GM23338 (cell line): ENCODE results near the gene TERC. TPM values are rescaled to one million over a fixed set of nuclear protein-coding genes. Genes with fewer than 3 reads are reported as not detected.

Experiments used
- ATAC-seq: fragments of 200-7000 bp; cut with Tn5 transposase; 3 replicates; pipeline ENCODE4 v1.9.1; 2020
- DNase-seq: peaks from one replicate; pipeline ENCODE4 v3.0.0-alpha.2; 2015; ENCODE audit warnings: low spot score
- H2AFZ ChIP-seq: fragments of 200-600 bp; sonication (generic); 2 replicates; pipeline ENCODE4 v1.8.0; 2016; ENCODE audit warnings: antibody characterized with exemption, mild to moderate bottlenecking, moderate library complexity
- H3F3A ChIP-seq: fragments of 200-600 bp; sonication (generic); replicated peaks from 2 replicates; pipeline ENCODE4 v1.8.0; 2017; ENCODE audit warnings: antibody characterized with exemption, mixed run types, low read depth
- H3K27ac ChIP-seq: fragments of 200-600 bp; sonication (generic); 2 replicates; pipeline ENCODE4 v1.6.1; 2016; ENCODE audit warnings: low read depth
- H3K27me3 ChIP-seq: fragments of 200-600 bp; sonication (generic); 2 replicates; pipeline ENCODE4 v1.8.0; 2016; ENCODE audit warnings: mild to moderate bottlenecking, mixed run types, moderate library complexity; ENCODE audit not compliant: insufficient read depth
- H3K36me3 ChIP-seq: fragments of 200-600 bp; sonication (generic); 2 replicates; pipeline ENCODE4 v1.8.0; 2016; ENCODE audit warnings: mild to moderate bottlenecking; ENCODE audit not compliant: insufficient read depth
- H3K4me1 ChIP-seq: fragments of 200-600 bp; sonication (generic); 2 replicates; pipeline ENCODE4 v1.8.0; 2016; ENCODE audit warnings: mild to moderate bottlenecking, moderate library complexity; ENCODE audit not compliant: insufficient read depth
- H3K4me2 ChIP-seq: fragments of 200-600 bp; sonication (generic); 2 replicates; pipeline ENCODE4 v1.7.1; 2017; ENCODE audit warnings: mixed run types
- H3K4me3 ChIP-seq: fragments of 200-600 bp; sonication (generic); 2 replicates; pipeline ENCODE4 v1.6.1; 2016; ENCODE audit warnings: mixed run types
- H3K79me2 ChIP-seq: fragments of 200-600 bp; sonication (generic); replicated peaks from 2 replicates; pipeline ENCODE4 v1.8.0; 2017; ENCODE audit warnings: mild to moderate bottlenecking; ENCODE audit not compliant: insufficient read depth
- H3K9me2 ChIP-seq: fragments of 200-600 bp; sonication (generic); 2 replicates; pipeline ENCODE4 v1.8.0; 2017; ENCODE audit not compliant: insufficient read depth
- H4K20me1 ChIP-seq: fragments of 200-600 bp; sonication (generic); replicated peaks from 2 replicates; pipeline ENCODE4 v1.8.0; 2017; ENCODE audit warnings: mild to moderate bottlenecking; ENCODE audit not compliant: insufficient read depth
- H3K27ac Mint-ChIP-seq: 2 replicates; pipeline ENCODE4 v1.8.0; 2020; ENCODE audit warnings: inconsistent platforms, mild to moderate bottlenecking, moderate library complexity, mixed read lengths
- H3K27me3 Mint-ChIP-seq: 3 replicates; pipeline ENCODE4 v1.8.0; 2022; ENCODE audit warnings: low read depth, mild to moderate bottlenecking, moderate library complexity, mixed read lengths, inconsistent platforms; ENCODE audit not compliant: insufficient read depth, poor library complexity
- H3K36me3 Mint-ChIP-seq: 3 replicates; pipeline ENCODE4 v1.8.0; 2021; ENCODE audit warnings: low read depth, mild to moderate bottlenecking, inconsistent platforms, moderate library complexity, mixed read lengths
- H3K4me1 Mint-ChIP-seq: 3 replicates; pipeline ENCODE4 v1.8.0; 2020; ENCODE audit warnings: mild to moderate bottlenecking, inconsistent platforms, mixed read lengths
- H3K4me3 Mint-ChIP-seq: 3 replicates; pipeline ENCODE4 v1.8.0; 2021; ENCODE audit warnings: moderate library complexity, mild to moderate bottlenecking, inconsistent platforms, mixed read lengths
- H3K9me3 Mint-ChIP-seq: 3 replicates; pipeline ENCODE4 v1.8.0; 2020; ENCODE audit warnings: moderate library complexity, mild to moderate bottlenecking, inconsistent platforms, mixed read lengths
- CREB1 ChIP-seq: fragments of 250-450 bp; sonication (Bioruptor Pico); IDR thresholded peaks from 2 replicates; pipeline ENCODE4 v1.5.0; 2020; ENCODE audit warnings: low read depth, mild to moderate bottlenecking, moderate library complexity
- CTCF ChIP-seq, 2 experiments: fragments of 200-600 bp in 1 of 2; sonication (generic) in 1 of 2; conservative IDR thresholded peaks; 2 replicates each; pipeline versions ENCODE4 v1.5.1 to v1.6.1; 2016 to 2017; ENCODE audit warnings: antibody characterized with exemption in 2 of 2, low read depth in 2 of 2, mild to moderate bottlenecking in 2 of 2, moderate library complexity in 1 of 2
- EZH2 ChIP-seq: fragments of 200-600 bp; sonication (generic); IDR thresholded peaks from one replicate; pipeline ENCODE4 v1.8.0; 2017; ENCODE audit warnings: antibody characterized with exemption, mild to moderate bottlenecking, low read depth; ENCODE audit not compliant: unreplicated experiment
- EZH2phosphoT487 ChIP-seq: fragments of 200-600 bp; sonication (generic); IDR thresholded peaks from one replicate; pipeline ENCODE4 v1.8.1; 2018; ENCODE audit warnings: antibody characterized with exemption; ENCODE audit not compliant: unreplicated experiment
- JUNB ChIP-seq: IDR thresholded peaks from one replicate; pipeline ENCODE4 v1.6.1; 2016; ENCODE audit warnings: antibody characterized with exemption; ENCODE audit not compliant: unreplicated experiment
- NANOG ChIP-seq: IDR thresholded peaks from 2 replicates; pipeline ENCODE4 v1.6.1; 2016; ENCODE audit warnings: antibody characterized with exemption, borderline replicate concordance
- POLR2AphosphoS5 ChIP-seq: IDR thresholded peaks from 2 replicates; pipeline ENCODE4 v1.6.1; 2016; ENCODE audit warnings: antibody characterized with exemption, low read depth
- STAT1 ChIP-seq: IDR thresholded peaks from one replicate; pipeline ENCODE4 v1.6.1; 2016; ENCODE audit warnings: antibody characterized with exemption; ENCODE audit not compliant: unreplicated experiment
- ZNF114 ChIP-seq: fragments of 250-450 bp; sonication (Bioruptor Pico); IDR thresholded peaks from 2 replicates; pipeline ENCODE4 v1.5.0; 2020; ENCODE audit warnings: mild to moderate bottlenecking, moderate library complexity
- ZNF331 ChIP-seq: fragments of 250-450 bp; sonication (Bioruptor Pico); IDR thresholded peaks from 2 replicates; pipeline ENCODE4 v1.5.0; 2020; ENCODE audit warnings: low read depth, mild to moderate bottlenecking, moderate library complexity
- ZNF462 ChIP-seq: fragments of 250-450 bp; sonication (Bioruptor Pico); IDR thresholded peaks from 2 replicates; pipeline ENCODE4 v1.5.0; 2020; ENCODE audit warnings: mild to moderate bottlenecking, moderate library complexity
- polyA plus RNA-seq: library from polyadenylated mRNA; unstranded; fragments of >200 nt; fragmentation: Nextera tagmentation; extraction: Ambion mirVana; gene quantifications from 2 replicates; pipeline ENCODE4 v1.2.1, GENCODE V29; 2016
- total RNA-seq: library from RNA; depleted of rRNA; stranded (reverse); fragments of >200 nt; shearing (Covaris generic); gene quantifications from 2 replicates; pipeline ENCODE4 v1.2.3, GENCODE V29; 2014

Gene TERC
- total and polyA plus RNA-seq, 2 experiments from 2014 or later = 1.7 to 206 TPM

DNA sequence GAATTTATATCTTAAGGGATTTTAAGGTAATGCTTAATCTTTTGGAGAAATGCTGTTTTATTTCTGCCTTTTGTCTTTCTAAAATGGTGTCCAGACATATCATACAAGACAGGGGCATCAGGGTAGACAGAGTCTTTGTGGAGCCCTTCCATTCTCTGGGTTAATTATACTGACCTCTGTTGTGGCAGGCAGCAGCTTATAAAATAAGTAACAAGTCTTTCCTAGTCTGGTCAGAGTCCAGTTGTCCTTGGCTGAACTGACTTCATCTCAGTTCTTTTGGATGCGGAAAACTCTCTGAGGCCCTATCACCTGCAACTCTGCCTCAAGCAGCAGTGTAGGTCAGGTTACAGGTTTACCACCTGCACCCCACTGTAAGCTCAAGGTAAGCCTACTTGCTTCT is 27.5 kb upstream of the TERC start:
- H3K27ac ChIP-seq = no peak overlapping the region
- no peaks in the 10 kb centered on the region for H3K9me3 Mint-ChIP-seq
- ATAC-seq (no peak), DNase-seq (no peak)
- H2AFZ ChIP-seq = no peak overlapping the region
- H4K20me1 ChIP-seq = no peaks in the 10 kb centered on the region
- H3F3A ChIP-seq = no peaks in the 10 kb centered on the region
- H3K36me3 Mint-ChIP-seq = peaks cover 8% of the 10 kb centered on the region; the same call in 2 of the 3 replicates
- H3K79me2 ChIP-seq = no peaks in the 10 kb centered on the region
- no peak overlapping the region for H3K27ac Mint-ChIP-seq
- no peak overlapping the region for H3K4me3 Mint-ChIP-seq
- no peak overlapping the region for H3K4me2 ChIP-seq
- peaks cover 2% of the 10 kb centered on the region for H3K27me3 Mint-ChIP-seq
- H3K4me3 ChIP-seq = no peak overlapping the region
- H3K9me2 ChIP-seq = no peaks in the 10 kb centered on the region
- H3K4me1 Mint-ChIP-seq = no peaks in the 10 kb centered on the region
- H3K27me3 ChIP-seq = no peaks in the 10 kb centered on the region
- no peaks in the 10 kb centered on the region; the same call in 1 of the 2 replicates for H3K36me3 ChIP-seq
- H3K4me1 ChIP-seq = no peaks in the 10 kb centered on the region
- no peak for TF ChIP-seq POLR2AphosphoS5
- TF ChIP-seq CTCF (conservative IDR thresholded peaks at IDR 0.05; ENCODE audit: low read depth in 2 of 2) = no peak
- no peak for TF ChIP-seq NANOG
- TF ChIP-seq STAT1 = no peak

DNA sequence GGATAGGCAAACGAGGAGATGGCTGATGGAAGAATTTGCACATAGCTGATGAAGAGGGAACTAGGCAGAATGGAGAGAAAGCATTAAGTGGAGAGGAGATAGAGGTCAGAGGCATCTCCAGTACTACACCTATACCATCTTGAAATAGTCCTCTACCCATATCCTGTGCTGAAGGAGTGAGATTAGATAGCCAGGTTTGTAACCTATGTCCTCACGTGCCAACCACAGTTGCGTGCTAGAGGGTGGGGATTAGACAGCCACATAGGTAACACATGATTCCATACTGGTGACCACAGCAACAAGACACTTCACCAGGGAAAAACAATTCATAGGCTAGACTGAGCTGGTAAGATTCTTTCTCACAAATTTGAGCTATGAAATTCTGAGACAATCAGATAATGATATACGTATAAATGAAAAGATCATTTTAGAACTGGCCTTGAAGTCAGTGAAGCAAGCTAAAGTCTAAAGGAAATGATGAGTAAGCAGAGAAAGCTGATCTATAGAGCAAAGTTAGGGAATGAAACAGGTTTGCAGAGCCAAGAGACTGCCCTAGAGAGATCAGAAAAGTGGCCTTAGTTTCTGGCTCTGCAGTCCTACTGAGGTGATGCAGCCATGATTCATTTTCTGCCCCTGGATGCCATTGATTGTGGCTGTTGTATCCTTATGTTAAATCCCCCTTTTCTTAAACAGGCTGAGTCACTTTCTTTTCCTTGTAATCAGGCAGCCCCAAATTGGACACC is 26.0 kb upstream of the TERC start:
- no peaks in the 10 kb centered on the region for H3K79me2 ChIP-seq
- H3K27ac Mint-ChIP-seq = 0 out of 2 replicates have a peak overlapping the region, but pooled peaks have one; percentile 15
- no peaks in the 10 kb centered on the region for H3K4me1 Mint-ChIP-seq
- no peak overlapping the region for H3K4me3 Mint-ChIP-seq
- H3K36me3 Mint-ChIP-seq = peaks cover 20% of the 10 kb centered on the region; the same call in 2 of the 3 replicates
- H3K4me3 ChIP-seq = no peak overlapping the region
- H3K36me3 ChIP-seq = peaks cover 8% of the 10 kb centered on the region
- no peaks in the 10 kb centered on the region for H3K9me2 ChIP-seq
- H3F3A ChIP-seq = no peaks in the 10 kb centered on the region
- H3K27me3 ChIP-seq = no peaks in the 10 kb centered on the region
- H2AFZ ChIP-seq = no peak overlapping the region
- no peaks in the 10 kb centered on the region for H4K20me1 ChIP-seq
- no peak for DNase-seq
- peaks cover 2% of the 10 kb centered on the region for H3K27me3 Mint-ChIP-seq
- no peaks in the 10 kb centered on the region for H3K9me3 Mint-ChIP-seq
- H3K4me2 ChIP-seq = no peak overlapping the region
- no peak overlapping the region for H3K27ac ChIP-seq
- ATAC-seq = no peak; the same call in 2 of the 3 replicates
- H3K4me1 ChIP-seq = no peaks in the 10 kb centered on the region
- TF ChIP-seq ZNF331 (CRISPR knock-in tag) (no peak), NANOG (no peak), ZNF462 (CRISPR knock-in tag) (no peak), POLR2AphosphoS5 (no peak), EZH2phosphoT487 (no peak), STAT1 (no peak), JUNB (no peak), EZH2 (no peak), ZNF114 (CRISPR knock-in tag) (no peak), CTCF (conservative IDR thresholded peaks at IDR 0.05; ENCODE audit: low read depth in 2 of 2) (no peak), CREB1 (no peak)
